GM12891 (cell line): Measurements from ENCODE around the gene LRRC40.
"Not testable (repeated sequence)": the region's sequence is repeated elsewhere in the genome, so short reads cannot be mapped to it uniquely, and the experiment has no call there.

ENCODE experiments used
- DNase-seq: peaks from one replicate; pipeline ENCODE4 v3.0.0; 2011; ENCODE audit warnings: low spot score; ENCODE audit not compliant: insufficient read length
- FAIRE-seq: peaks from 2 replicates; lab custom pipeline; 2011; peaks lifted over from hg19 to GRCh38; lab: Jason Lieb, UNC
- PAX5 ChIP-seq: IDR thresholded peaks from 2 replicates; pipeline ENCODE4 v1.6.1; 2011; ENCODE audit warnings: low read length, moderate library complexity, mild to moderate bottlenecking; ENCODE audit not compliant: insufficient read depth, severe bottlenecking
- POLR2A ChIP-seq: IDR thresholded peaks from 2 replicates; pipeline ENCODE4 v1.6.1; 2011; ENCODE audit warnings: low read depth, low read length, control low read depth
- POLR2AphosphoS5 ChIP-seq: IDR thresholded peaks from 2 replicates; pipeline ENCODE4 v1.6.1; 2011; ENCODE audit warnings: low read depth, low read length, control low read depth
- POU2F2 ChIP-seq: IDR thresholded peaks from 2 replicates; pipeline ENCODE4 v1.6.1; 2011; ENCODE audit warnings: low read depth, mild to moderate bottlenecking, control low read depth, low read length, moderate library complexity
- SPI1 ChIP-seq: IDR thresholded peaks from 2 replicates; pipeline ENCODE4 v1.6.1; 2011; ENCODE audit warnings: low read depth, low read length, control low read depth
- TAF1 ChIP-seq: IDR thresholded peaks from 2 replicates; pipeline ENCODE4 v1.6.1; 2011; ENCODE audit warnings: low read depth, low read length, control low read depth

The LRRC40 gene

DNA sequence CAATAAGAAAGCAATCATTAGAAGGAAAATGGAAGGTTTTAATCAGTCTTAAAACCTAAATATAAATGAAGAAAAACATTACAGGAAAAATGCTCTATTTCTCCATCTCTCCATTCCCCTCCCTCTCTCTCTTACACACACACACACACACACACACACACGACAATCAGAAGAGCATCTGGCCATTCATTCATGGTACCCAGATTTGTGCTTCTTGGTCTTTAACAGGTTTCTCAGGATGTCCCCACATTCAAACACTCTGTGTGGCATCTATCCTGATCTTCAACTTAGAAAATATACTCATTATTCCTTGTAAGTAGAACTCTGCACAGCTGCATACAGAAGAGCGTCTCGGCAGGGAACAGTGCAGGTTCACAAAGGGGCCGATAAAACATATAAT, 779 bp downstream of the LRRC40 start:
- FAIRE-seq = no peak
- no peak for TF ChIP-seq TAF1
- no peak for TF ChIP-seq POU2F2
- no peak for TF ChIP-seq POLR2A
- no peak for TF ChIP-seq POLR2AphosphoS5
- TF ChIP-seq PAX5 = no peak
- TF ChIP-seq SPI1 = no peak
- no peak for DNase-seq

DNA sequence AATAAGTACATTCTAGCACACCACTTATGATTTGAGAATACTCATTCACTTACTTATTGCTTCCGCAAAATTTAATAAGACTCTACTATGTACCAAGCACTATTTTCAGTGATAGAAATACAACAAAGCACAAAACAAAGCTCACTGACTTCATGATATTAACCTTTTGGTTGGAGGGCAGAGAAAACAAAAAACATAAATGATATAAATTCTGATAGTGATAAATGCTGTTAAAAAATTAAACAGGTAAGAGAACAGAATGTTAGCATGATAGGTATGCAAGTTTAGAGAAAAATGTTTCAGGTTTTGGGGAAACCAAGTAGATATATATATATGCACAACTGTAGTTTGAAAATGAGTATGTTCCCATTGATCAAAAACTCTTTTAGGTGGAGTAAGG, 1.2 kb downstream of the LRRC40 start:
- no peak for DNase-seq
- TF ChIP-seq POLR2AphosphoS5 = no peak
- no peak for TF ChIP-seq PAX5
- no peak for TF ChIP-seq POU2F2
- no peak for TF ChIP-seq SPI1
- TF ChIP-seq TAF1 = no peak
- no peak for TF ChIP-seq POLR2A
- no peak for FAIRE-seq

DNA sequence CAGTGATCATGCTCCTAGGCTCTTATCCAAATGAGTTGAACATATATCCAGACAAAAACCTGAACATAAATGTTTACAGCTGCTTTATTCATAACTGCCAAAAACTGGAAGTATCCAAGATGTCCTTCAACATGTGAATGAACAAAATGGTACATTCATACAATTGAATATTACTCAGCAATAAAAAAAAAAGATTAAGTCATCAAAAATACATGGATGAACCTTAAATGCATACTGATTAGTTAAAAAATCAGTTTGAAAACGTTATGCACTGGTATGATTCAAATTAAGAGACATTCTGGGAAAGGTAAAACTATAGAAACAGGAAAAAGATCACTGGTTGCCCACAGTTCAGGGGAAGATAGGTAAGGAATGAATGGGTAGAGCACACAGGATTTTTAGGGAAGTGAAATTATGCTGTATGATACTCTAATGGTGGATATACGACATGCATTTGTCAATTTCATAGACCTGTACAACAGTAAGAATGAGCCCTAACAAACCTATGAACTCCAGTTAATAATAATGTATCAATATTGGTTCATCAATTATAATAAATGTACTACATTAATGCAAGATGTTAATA, 3.1 kb downstream of the LRRC40 start:
- no peak for FAIRE-seq
- TF ChIP-seq SPI1 (peak; percentile 90), POLR2AphosphoS5 (no peak)
- no peak for DNase-seq

DNA sequence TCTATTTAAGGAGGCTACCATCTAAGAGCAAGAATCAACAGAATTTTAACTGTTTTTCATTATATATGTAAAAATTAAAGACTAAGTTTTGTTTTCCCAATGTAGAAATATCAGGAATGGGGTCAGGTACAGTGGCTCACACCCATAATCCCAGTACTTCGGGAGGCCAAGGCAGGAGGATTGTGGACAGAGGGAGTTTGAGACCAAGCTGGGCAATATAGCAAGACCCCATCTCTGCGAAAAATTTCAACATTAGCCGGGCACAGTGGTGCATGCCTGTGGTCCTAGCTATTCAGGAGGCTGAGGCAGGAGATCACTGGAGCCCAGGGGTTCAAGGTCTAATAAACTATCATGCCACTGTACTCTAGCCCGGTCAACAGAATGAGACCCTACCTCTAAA, 5.3 kb downstream of the LRRC40 start:
- TF ChIP-seq POLR2AphosphoS5 (no peak), PAX5 (no peak), TAF1 (no peak), SPI1 (no peak), POU2F2 (no peak), POLR2A (no peak)
- DNase-seq (no peak), FAIRE-seq (no peak)

DNA sequence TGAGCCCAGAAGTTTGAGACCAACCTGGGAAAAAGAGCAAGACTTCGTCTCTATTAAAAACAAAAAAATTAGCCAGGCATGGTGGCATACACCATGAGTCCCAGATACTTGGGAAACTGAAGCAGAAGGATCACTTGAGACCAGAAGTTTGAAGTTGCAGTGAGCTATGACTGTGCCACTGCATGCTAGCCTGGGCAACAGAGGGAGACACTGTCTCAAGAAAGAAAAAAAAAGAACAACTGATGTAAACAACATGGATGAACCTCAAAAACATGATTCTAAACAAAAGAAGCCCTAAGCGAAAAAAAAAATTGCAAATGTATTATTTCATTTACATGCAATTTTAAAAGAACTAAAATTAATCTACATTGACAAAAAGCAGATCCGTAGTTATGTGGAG, 9.0 kb downstream of the LRRC40 start:
- peak; percentile 41 for FAIRE-seq
- TF ChIP-seq TAF1 (no peak), POLR2A (no peak), PAX5 (no peak), POLR2AphosphoS5 (no peak), SPI1 (no peak)
- no peak for DNase-seq

DNA sequence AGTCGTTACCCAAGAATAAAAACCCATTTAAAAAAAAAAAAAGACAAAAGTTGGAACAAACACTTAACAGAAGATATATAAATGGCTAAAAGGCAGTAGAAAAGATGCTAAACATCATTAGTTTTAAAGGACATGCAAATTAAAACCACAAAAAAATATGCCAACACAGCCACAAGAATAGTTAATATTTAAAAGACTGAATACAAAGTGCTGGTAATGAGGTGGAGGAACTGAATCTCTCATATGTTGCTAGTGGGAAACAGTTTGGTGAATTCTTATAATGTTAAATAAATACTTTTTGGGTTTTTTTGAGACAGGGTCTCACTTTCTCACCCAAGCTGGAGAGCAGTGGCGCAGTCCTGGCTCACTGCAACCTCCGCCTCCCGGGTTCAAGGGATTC, 10.0 kb downstream of the LRRC40 start:
- TF ChIP-seq POU2F2 = no peak
- TF ChIP-seq TAF1 = no peak
- no peak for TF ChIP-seq SPI1
- no peak for TF ChIP-seq POLR2A
- no peak for TF ChIP-seq POLR2AphosphoS5
- TF ChIP-seq PAX5 = no peak
- FAIRE-seq (no peak), DNase-seq (no peak)

DNA sequence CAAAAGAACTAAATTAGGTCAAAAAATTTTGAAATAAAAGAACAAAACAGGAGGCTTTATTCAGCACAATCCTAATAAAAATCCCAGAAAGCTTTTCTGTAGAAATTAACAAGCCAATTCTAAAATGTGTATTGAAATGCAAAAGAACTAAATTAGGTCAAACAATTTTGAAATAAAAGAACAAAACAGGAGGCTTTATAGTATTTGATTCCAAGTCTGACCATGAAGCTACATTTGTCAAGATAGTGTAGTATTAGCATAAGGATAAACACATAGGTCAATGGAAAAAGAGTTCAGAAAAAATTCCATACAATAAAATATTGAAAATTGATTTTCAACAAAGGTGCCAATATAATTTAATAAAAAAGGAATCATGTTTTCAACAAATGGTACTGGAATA, 10.8 kb downstream of the LRRC40 start:
- DNase-seq (no peak), FAIRE-seq (no peak)
- TF ChIP-seq POLR2AphosphoS5 (no peak), SPI1 (no peak), TAF1 (no peak), POLR2A (no peak), POU2F2 (no peak), PAX5 (no peak)

DNA sequence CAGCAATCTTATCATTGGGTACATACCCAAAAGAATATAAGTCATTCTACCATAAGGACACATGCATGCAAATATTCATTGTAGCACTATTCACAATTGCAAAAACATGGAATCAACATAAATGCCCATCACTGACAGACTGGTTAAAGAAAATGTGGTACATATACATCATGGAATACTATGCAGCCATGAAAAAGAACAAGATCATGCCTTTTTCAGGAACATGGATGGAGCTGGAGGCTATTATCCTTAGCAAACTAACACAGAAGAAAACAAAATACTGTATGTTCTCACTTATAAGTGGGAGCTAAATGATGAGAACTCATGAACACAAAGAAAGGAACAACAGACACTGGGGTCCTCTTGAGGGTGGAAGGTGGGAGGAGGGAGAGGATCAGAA, 12.9 kb downstream of the LRRC40 start:
- not testable (repeated sequence) for FAIRE-seq, DNase-seq

DNA sequence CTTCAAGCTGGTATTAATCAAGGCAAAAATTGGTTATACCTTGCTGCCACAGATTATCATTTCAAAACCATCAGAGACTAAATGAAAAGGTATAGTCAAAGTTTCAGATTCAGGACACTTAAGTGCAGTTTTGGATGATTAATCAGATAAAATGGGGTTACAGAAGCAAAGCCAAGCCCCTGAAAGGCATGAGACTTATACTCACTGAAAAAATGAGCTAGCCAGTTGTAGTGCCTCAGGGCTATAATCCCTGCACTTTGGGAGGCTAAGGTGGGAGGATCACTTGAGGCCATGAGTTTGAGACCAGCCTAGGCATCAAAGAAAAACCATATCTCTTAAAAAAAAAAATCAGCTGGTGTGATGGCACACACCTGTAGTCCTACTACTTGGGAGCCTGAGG, 15.2 kb downstream of the LRRC40 start:
- no peak for TF ChIP-seq SPI1
- TF ChIP-seq TAF1 = no peak
- no peak for TF ChIP-seq POU2F2
- TF ChIP-seq POLR2A = no peak
- no peak for TF ChIP-seq POLR2AphosphoS5
- TF ChIP-seq PAX5 = no peak
- no peak for FAIRE-seq

DNA sequence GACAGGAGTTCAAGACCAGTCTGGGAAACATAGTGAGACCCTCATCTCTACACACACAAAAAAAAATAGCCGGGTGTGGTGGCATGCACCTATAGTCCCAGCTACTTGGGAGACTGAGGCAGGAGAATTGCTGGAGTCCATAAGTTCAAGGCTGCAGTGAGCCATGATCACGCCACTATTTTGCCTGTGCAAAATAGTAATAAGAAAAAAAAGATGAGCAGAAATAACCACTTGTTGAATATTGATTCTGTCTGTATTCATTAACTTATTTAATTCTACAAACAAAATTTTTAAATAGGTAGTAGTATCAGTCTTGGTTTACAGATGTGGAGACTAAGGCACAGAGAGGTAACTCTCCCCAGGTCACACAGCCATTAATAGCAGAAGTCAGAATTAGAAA, 16.9 kb downstream of the LRRC40 start:
- FAIRE-seq (no peak), DNase-seq (no peak)
- TF ChIP-seq PAX5 (no peak), POLR2A (no peak), POLR2AphosphoS5 (no peak), TAF1 (no peak), POU2F2 (no peak), SPI1 (no peak)

More for the DNA sequence above, 15.2 kb downstream of the LRRC40 start:
- no peak for DNase-seq

DNA sequence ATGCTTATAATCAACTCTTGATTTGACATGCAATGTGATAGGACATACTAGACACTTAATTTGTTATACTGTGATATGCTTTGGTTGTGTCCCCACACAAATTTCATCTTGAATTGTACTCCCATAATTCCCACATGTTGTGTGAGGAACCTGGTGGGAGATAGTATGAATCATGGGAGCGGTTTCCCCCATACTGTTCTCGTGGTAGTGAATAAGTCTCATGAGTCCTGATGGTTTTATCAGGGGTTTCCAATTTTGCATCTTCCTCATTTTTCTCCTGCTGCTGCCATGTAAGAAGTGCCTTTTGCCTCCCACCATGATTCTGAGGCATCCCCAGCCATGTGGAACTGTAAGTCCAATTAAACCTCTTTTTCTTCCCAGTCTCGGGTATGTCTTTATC, 20.2 kb downstream of the LRRC40 start:
- DNase-seq, FAIRE-seq: not testable (repeated sequence)

DNA sequence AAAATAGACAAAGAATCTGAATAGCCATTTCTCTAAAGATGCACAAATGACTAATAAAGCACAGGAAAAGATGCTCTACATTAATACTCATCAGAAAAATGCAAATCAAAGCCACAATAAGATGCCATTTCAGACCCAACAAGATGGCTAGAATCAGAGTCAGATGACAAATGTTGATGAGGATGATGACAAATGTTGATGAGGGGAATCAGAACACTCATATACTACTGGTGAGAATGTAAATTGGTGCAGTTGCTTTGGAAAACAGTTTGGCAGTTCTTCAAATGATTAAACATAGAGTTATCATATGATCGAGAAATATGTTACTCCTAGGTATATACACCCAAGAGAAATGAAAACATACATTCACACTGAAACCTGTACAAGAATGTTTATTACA, 33.9 kb downstream of the LRRC40 start:
- FAIRE-seq (no peak), DNase-seq (no peak)
- no peak for TF ChIP-seq TAF1
- no peak for TF ChIP-seq PAX5
- no peak for TF ChIP-seq SPI1
